ENCODE results near the gene GALNT18. TPM values are rescaled to one million over a fixed set of nuclear protein-coding genes. Genes with fewer than 3 reads are reported as not detected.

Gene GALNT18
- total RNA-seq, 1 experiment from 2014 or later = 1.7 TPM

GRCh38 chr11:11533751-11534150 lies 88.1 kb downstream of the GALNT18 start:
- Histone ChIP-seq H3K14ac (ENCODE audit: insufficient read depth, low read length) (no peak overlapping the region; the same call in 1 of the 2 replicates), H3K56ac (ENCODE audit: insufficient read length, low read depth, low read length) (no peak overlapping the region), H3T11ph (ENCODE audit: low read length) (no peak overlapping the region), H4K91ac (ENCODE audit: insufficient read length, low read depth, low read length) (no peak overlapping the region), H3K18ac (ENCODE audit: insufficient read length, low read depth, low read length) (no peak overlapping the region), H2BK15ac (ENCODE audit: low read depth, low read length) (no peak overlapping the region), H2BK12ac (ENCODE audit: insufficient read length, low read depth, low read length) (no peak overlapping the region), H3K9ac (ENCODE audit: extremely low read depth, insufficient read length, low read length) (no peak overlapping the region), H3K23me2 (ENCODE audit: insufficient read length, low read depth, low read length, poor library complexity, severe bottlenecking) (no peaks in the 10 kb centered on the region), H3K79me1 (ENCODE audit: insufficient read depth, low read depth, low read length, poor library complexity, severe bottlenecking) (no peaks in the 10 kb centered on the region), H2AK5ac (ENCODE audit: insufficient read length, low read length) (no peak overlapping the region), H4K20me1 (ENCODE audit: control insufficient read depth, insufficient read depth, insufficient read length) (no peaks in the 10 kb centered on the region), H2BK5ac (ENCODE audit: insufficient read length, low read length) (no peak overlapping the region), H3K4ac (ENCODE audit: low read depth, low read length) (no peak overlapping the region), H3K4me1 (ENCODE audit: insufficient read depth, low read length) (no peaks in the 10 kb centered on the region), H2AFZ (ENCODE audit: low read length) (no peak overlapping the region), H3K27ac (ENCODE audit: insufficient read length, low read depth, low read length) (no peak overlapping the region), H3K79me2 (ENCODE audit: insufficient read depth, low read length) (no peaks in the 10 kb centered on the region), H3K23ac (ENCODE audit: insufficient read length, low read depth, low read length) (no peak overlapping the region), H2BK120ac (ENCODE audit: low read depth, low read length, poor library complexity, severe bottlenecking) (no peak overlapping the region), H4K8ac (replicated peaks; ENCODE audit: insufficient read length, low read depth, low read length) (no peak overlapping the region), H3K4me2 (ENCODE audit: insufficient read depth, insufficient read length, low read length) (no peak overlapping the region), H4K5ac (ENCODE audit: insufficient read length, low read depth, low read length) (no peak overlapping the region), H3K27me3 (ENCODE audit: insufficient read depth, low read length) (no peaks in the 10 kb centered on the region), H2BK20ac (ENCODE audit: low read depth, low read length, poor library complexity, severe bottlenecking) (no peak overlapping the region), H3K9me3 (ENCODE audit: control insufficient read depth, low read depth, low read length) (no peaks in the 10 kb centered on the region)
- peaks cover 6 to 9% of the 10 kb centered on the region in 2 experiments; a peak in 3 of 4 replicates for H3K4me1 Mint-ChIP-seq
- no peak for TF ChIP-seq CTCF (conservative IDR thresholded peaks at IDR 0.05)
- no peaks in the 10 kb centered on the region for H3K27me3 Mint-ChIP-seq (ENCODE audit: low read depth)
- no peaks in the 10 kb centered on the region for H3K36me3 Mint-ChIP-seq (ENCODE audit: insufficient read depth in 1 of 3, low read depth in 3 of 3)
- no peak overlapping the region for H3K4me3 Mint-ChIP-seq
- WGBS (ENCODE audit: extremely low coverage, insufficient read length, low lambda C conversion rate) = no CpG with 5 or more reads among the region's 7 CpGs
- DNase-seq = no peak
- no peak overlapping the region for H3K27ac Mint-ChIP-seq
- H3K9me3 Mint-ChIP-seq = no peaks in the 10 kb centered on the region
